OCI-LY3 (cell line): ENCODE measurements around the gene IQGAP2.

Experiments used
- H2AFZ ChIP-seq: fragments of 200-600, 300-600 bp; shearing (Covaris generic); 2 replicates; pipeline ENCODE4 v1.6.0; 2014; ENCODE audit warnings: antibody characterized with exemption, low read depth, low read length
- H3K27ac ChIP-seq: fragments of 200-600, 300-600 bp; sonication (generic); 2 replicates; pipeline ENCODE4 v1.5.1; 2014; ENCODE audit warnings: mild to moderate bottlenecking, low read length, moderate library complexity, mixed read lengths
- H3K27me3 ChIP-seq: fragments of 200-600, 300-600 bp; sonication (generic); 2 replicates; pipeline ENCODE4 v1.6.1; 2014; ENCODE audit warnings: low read depth, low read length, mixed read lengths
- H3K36me3 ChIP-seq: fragments of 200-600, 300-600 bp; sonication (generic); replicated peaks from 2 replicates; pipeline ENCODE3; 2014; ENCODE audit warnings: low read depth, low read length, mixed read lengths
- H3K4me1 ChIP-seq: fragments of 300-600, 200-600 bp; sonication (generic); 2 replicates; pipeline ENCODE4 v1.6.1; 2014; ENCODE audit warnings: low read length, mixed read lengths
- H3K4me2 ChIP-seq: fragments of 200-600, 300-600 bp; sonication (generic); 2 replicates; pipeline ENCODE4 v1.6.1; 2014; ENCODE audit warnings: low read length, mixed read lengths
- H3K4me3 ChIP-seq: fragments of 300-600, 200-600 bp; sonication (generic); 2 replicates; pipeline ENCODE4 v1.5.1; 2014; ENCODE audit warnings: antibody characterized with exemption, mild to moderate bottlenecking, low read length, moderate library complexity
- H3K79me2 ChIP-seq: fragments of 300-600, 200-600 bp; shearing (Covaris generic); 2 replicates; pipeline ENCODE4 v1.6.1; 2014; ENCODE audit warnings: mild to moderate bottlenecking, low read length, mixed read lengths
- H3K9ac ChIP-seq: fragments of 300-600, 200-600 bp; shearing (Covaris generic); 2 replicates; pipeline ENCODE4 v1.6.0; 2014; ENCODE audit warnings: mild to moderate bottlenecking, low read length, moderate library complexity
- H3K9me3 ChIP-seq: fragments of 200-600, 300-600 bp; shearing (Covaris generic); 2 replicates; pipeline ENCODE4 v1.6.1; 2014; ENCODE audit warnings: low read length, mixed read lengths; ENCODE audit not compliant: insufficient read depth
- H4K20me1 ChIP-seq: fragments of 200-600, 300-600 bp; sonication (generic); 2 replicates; pipeline ENCODE4 v1.6.1; 2016; ENCODE audit warnings: low read length, mixed read lengths; ENCODE audit not compliant: insufficient read depth
- EZH2phosphoT487 ChIP-seq: fragments of 200-600 bp; shearing (Covaris generic); IDR thresholded peaks from 2 replicates; pipeline ENCODE4 v1.6.1; 2018; ENCODE audit warnings: antibody characterized with exemption, mixed run types, low read depth
- TF ChIP-seq, protein P1 (sequence below): fragments of 200-600, 300-600 bp; sonication (generic); IDR thresholded peaks from 2 replicates; pipeline ENCODE4 v1.5.1; 2014; ENCODE audit warnings: antibody characterized with exemption, low read length, low read depth

The IQGAP2 gene

DNA sequence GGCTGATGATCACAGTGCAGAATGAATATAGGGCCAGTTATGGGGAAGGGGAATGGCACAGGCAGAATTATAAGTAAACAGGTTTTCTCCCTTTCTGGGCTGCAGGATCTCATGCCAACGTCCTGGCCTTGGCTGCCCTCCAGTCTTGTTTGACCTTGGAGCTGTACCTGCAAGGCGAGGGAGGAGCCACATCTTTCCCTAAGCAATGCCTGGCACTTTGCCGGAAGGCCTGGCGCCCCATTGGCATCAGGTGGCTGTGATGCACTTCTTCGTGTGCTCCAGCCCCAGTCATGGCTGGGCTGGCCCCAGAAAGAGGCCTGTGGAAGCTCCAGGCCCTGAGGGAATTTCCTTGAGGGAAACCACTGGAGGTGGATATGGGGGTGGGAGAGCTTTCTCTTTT lies 16.7 kb upstream of the IQGAP2 start:
- H3K4me2 ChIP-seq, result no peak overlapping the region
- no peaks in the 10 kb centered on the region for H3K79me2 ChIP-seq
- H3K27me3 ChIP-seq, result no peaks in the 10 kb centered on the region
- H3K9me3 ChIP-seq, result no peaks in the 10 kb centered on the region
- H3K36me3 ChIP-seq, result no peaks in the 10 kb centered on the region
- H3K4me3 ChIP-seq, result no peak overlapping the region
- H3K4me1 ChIP-seq, result no peaks in the 10 kb centered on the region
- no peak for TF ChIP-seq EZH2phosphoT487
- TF ChIP-seq, protein P1, sequence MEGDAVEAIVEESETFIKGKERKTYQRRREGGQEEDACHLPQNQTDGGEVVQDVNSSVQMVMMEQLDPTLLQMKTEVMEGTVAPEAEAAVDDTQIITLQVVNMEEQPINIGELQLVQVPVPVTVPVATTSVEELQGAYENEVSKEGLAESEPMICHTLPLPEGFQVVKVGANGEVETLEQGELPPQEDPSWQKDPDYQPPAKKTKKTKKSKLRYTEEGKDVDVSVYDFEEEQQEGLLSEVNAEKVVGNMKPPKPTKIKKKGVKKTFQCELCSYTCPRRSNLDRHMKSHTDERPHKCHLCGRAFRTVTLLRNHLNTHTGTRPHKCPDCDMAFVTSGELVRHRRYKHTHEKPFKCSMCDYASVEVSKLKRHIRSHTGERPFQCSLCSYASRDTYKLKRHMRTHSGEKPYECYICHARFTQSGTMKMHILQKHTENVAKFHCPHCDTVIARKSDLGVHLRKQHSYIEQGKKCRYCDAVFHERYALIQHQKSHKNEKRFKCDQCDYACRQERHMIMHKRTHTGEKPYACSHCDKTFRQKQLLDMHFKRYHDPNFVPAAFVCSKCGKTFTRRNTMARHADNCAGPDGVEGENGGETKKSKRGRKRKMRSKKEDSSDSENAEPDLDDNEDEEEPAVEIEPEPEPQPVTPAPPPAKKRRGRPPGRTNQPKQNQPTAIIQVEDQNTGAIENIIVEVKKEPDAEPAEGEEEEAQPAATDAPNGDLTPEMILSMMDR, result no peak
- no peak overlapping the region for H2AFZ ChIP-seq
- no peak overlapping the region for H3K27ac ChIP-seq
- no peaks in the 10 kb centered on the region for H4K20me1 ChIP-seq
- no peak overlapping the region for H3K9ac ChIP-seq

DNA sequence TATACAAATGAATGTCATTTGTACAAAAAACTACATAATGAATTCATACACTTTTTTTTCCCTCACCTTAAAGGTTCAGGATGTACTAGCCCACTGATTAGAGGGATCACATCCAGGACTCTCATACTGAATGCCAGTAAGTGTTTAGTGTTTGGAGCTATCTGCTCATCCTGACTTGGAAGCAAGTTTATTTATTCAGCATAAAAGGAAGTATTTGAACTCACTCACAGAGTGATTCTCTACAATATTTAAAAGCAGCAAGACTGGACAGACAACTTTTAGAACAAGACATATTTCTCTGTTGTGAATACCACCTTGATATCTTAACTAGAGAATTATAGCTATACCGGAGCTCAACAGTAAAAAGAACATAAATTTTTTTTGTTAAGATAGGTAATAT lies 14.8 kb upstream of the IQGAP2 start:
- Histone ChIP-seq H3K36me3 (no peaks in the 10 kb centered on the region), H3K27ac (no peak overlapping the region), H3K4me2 (no peak overlapping the region), H3K9ac (no peak overlapping the region), H3K4me1 (no peaks in the 10 kb centered on the region), H4K20me1 (no peaks in the 10 kb centered on the region), H2AFZ (no peak overlapping the region), H3K4me3 (no peak overlapping the region), H3K9me3 (no peaks in the 10 kb centered on the region), H3K27me3 (no peaks in the 10 kb centered on the region), H3K79me2 (no peaks in the 10 kb centered on the region)
- TF ChIP-seq, protein P1, result no peak
- no peak for TF ChIP-seq EZH2phosphoT487

DNA sequence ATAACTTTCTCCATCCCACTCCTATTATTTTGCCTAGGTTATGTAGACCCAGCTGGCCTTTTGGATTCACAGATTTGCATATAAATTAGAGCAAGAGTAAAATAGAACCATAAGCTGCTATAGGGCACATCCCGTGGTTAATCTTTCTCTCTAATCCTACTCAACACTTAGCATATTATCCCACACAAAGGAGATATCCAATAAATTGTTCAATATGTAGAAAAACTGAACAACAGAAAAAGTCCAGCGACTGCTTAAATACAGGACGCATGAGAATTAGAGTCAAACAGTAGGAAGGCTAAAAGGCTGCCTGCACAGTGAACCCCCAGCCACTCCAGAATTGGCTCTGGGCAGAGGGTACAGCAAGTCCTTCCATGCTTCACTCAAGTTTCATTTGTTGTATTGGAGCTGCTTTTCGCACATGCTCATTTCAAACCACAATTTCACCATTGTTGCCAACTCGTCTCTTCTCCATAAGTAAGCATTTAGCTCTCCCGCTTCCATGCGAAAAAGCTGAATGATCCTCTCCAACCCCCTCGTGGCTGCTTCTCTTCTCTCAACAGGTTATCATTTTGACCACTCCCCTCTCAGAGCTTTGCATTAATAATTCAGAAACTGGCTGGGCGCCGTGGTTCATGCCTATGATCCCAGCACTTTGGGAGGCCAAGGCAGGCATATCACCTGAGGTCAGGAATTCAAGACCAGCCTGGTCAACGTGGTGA lies 14.1 kb upstream of the IQGAP2 start:
- Histone ChIP-seq H3K79me2 (no peaks in the 10 kb centered on the region), H3K27me3 (no peaks in the 10 kb centered on the region), H4K20me1 (no peaks in the 10 kb centered on the region), H3K9ac (no peak overlapping the region), H3K4me1 (no peaks in the 10 kb centered on the region), H3K36me3 (no peaks in the 10 kb centered on the region), H3K27ac (no peak overlapping the region), H2AFZ (no peak overlapping the region), H3K4me2 (no peak overlapping the region), H3K4me3 (no peak overlapping the region), H3K9me3 (no peaks in the 10 kb centered on the region)
- TF ChIP-seq EZH2phosphoT487, result no peak

DNA sequence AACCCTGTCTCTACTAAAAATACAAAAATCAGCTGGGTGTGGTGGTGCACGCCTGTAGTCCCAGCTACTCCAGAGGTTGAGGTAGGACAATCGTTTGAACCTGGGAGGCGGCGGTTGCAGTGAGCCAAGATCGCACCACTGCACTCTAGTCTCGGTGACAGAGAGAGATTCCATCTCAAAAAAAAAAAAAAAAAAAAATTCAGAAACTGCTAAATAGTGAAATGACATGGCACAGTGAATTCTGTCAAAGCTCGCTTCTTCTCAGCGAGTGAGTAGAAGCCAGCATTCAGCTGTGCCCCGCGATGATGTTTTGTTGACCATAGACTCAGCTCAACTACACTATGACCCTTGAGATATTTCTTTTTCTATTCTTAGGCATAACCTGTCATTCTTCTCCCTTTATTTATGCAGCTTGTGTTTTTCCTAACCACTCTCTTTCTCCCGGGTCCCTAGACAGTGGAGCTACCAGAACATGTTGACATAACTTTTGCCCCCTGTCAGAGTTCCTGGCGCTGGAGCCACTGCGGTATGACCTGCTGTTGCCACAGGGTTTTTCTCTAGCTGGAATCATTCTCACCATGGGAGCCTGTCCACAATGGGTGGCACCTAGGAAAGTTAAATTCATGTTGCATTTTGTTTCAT lies 13.5 kb upstream of the IQGAP2 start:
- Histone ChIP-seq H3K79me2 (no peaks in the 10 kb centered on the region), H3K9ac (no peak overlapping the region), H3K4me2 (no peak overlapping the region), H3K27ac (no peak overlapping the region), H2AFZ (no peak overlapping the region), H3K9me3 (no peaks in the 10 kb centered on the region), H4K20me1 (no peaks in the 10 kb centered on the region), H3K36me3 (no peaks in the 10 kb centered on the region), H3K27me3 (no peaks in the 10 kb centered on the region), H3K4me1 (no peaks in the 10 kb centered on the region), H3K4me3 (no peak overlapping the region)
- no peak for TF ChIP-seq EZH2phosphoT487

DNA sequence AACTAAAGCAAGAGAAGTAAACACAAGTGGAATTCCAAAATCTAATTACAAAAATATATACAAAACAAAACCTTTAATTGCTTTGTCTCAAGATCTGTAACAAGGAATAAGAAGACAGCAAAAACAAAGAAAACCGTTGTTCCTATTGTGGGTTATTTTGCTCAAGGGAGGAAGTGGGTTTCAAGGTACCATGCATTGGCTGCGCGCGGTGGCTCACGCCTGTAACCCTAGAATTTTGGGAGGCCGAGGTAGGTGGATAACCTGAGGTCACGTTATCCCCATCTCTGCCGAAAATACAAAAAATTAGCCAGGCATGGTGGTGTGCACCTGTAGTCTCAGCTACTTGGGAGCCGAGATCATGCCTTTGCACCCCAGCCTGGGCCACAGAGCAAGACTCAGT lies 12.1 kb upstream of the IQGAP2 start:
- no peak overlapping the region for H3K4me3 ChIP-seq
- H3K27ac ChIP-seq, result no peak overlapping the region
- TF ChIP-seq, protein P1, result no peak
- no peak for TF ChIP-seq EZH2phosphoT487
- H3K4me1 ChIP-seq, result no peaks in the 10 kb centered on the region
- H3K79me2 ChIP-seq, result no peaks in the 10 kb centered on the region
- H3K9ac ChIP-seq, result no peak overlapping the region
- no peak overlapping the region for H3K4me2 ChIP-seq
- no peaks in the 10 kb centered on the region for H3K9me3 ChIP-seq
- no peaks in the 10 kb centered on the region for H3K36me3 ChIP-seq
- H3K27me3 ChIP-seq, result no peaks in the 10 kb centered on the region
- no peak overlapping the region for H2AFZ ChIP-seq
- H4K20me1 ChIP-seq, result no peaks in the 10 kb centered on the region
